ENCODE measurements around the gene MTRF1. TPM values are rescaled to one million over a fixed set of nuclear protein-coding genes. Genes with fewer than 3 reads are reported as not detected.
A peak's percentile ranks its signal among the peaks of the same experiment; 100 is the strongest.

Gene MTRF1
- total RNA-seq, result 10 to 100 TPM in 3 of 4 donors, 1 to 10 TPM in 1; 9.3 to 22.2 (median 12.0) TPM

GRCh38 chr13:41263261-41263971 is at the start of gene MTRF1:
Gene MTRF1 (minus strand): TSS chr13:41263576. CDS start chr13:41260907, 2,669 bp downstream.
- intact Hi-C loops (cut with DNase I), result no loop called here
- H3K9me3 ChIP-seq, result no peaks in the 10 kb centered on the region
- peak in 1 of 2 donors; percentile 28 for TF ChIP-seq POLR2A (IDR thresholded peaks at IDR 0.05)
- no peak for TF ChIP-seq CTCF (IDR thresholded peaks at IDR 0.05)

GRCh38 chr13:41313117-41313516 is 49.7 kb upstream of the MTRF1 start:
- no peak for DNase-seq
- Histone ChIP-seq H3K27me3 (no peaks in the 10 kb centered on the region), H3K9me3 (no peaks in the 10 kb centered on the region), H3K27ac (no peak overlapping the region), H3K4me1 (peaks cover 17 to 27% of the 10 kb centered on the region in 2 donors), H3K4me3 (replicated peaks in 1 of 3) (no peak overlapping the region), H3K36me3 (no peaks in the 10 kb centered on the region)
- intact Hi-C loops (cut with DNase I), result no loop called here
- no peak for TF ChIP-seq CTCF (IDR thresholded peaks at IDR 0.05)
- TF ChIP-seq POLR2A (IDR thresholded peaks at IDR 0.05), result no peak
- 67 to 73% methylated on average over 5 of the region's 5 CpGs for WGBS, 2 donors

More at GRCh38 chr13:41263261-41263971, at the start of gene MTRF1:
- Histone ChIP-seq H3K4me3 (replicated peaks in 1 of 3) (peak within 1 kb of the TSS; percentile 37 to 74 (median 71)), H3K4me1 (peaks cover 3 to 5% of the 10 kb centered on the region in 2 donors), H3K27ac (peak within 1 kb of the TSS; percentile 66 to 72 (median 72)), H3K27me3 (no peaks in the 10 kb centered on the region), H3K36me3 (peaks cover 7 to 8% of the 10 kb centered on the region in 2 donors)
- 0 to 1% methylated on average over 32 of the region's 32 CpGs for WGBS, 2 donors
- peak; percentile 78 to 82 for DNase-seq

- Histone ChIP-seq H3K27ac (peak overlapping the region; percentile 83 to 97 (median 93)), H3K9me3 (no peaks in the 10 kb centered on the region), H3K27me3 (no peaks in the 10 kb centered on the region), H3K36me3 (no peaks in the 10 kb centered on the region), H3K4me1 (peaks cover 17 to 27% of the 10 kb centered on the region in 2 donors), H3K4me3 (replicated peaks in 1 of 3) (peak overlapping the region; percentile 91 to 97 (median 96))
- 0 to 1% methylated on average over 11 of the region's 11 CpGs for WGBS, 2 donors
- intact Hi-C loops (cut with DNase I), result no loop called here
- peak; percentile 57 to 58 for DNase-seq
- TF ChIP-seq POLR2A (IDR thresholded peaks at IDR 0.05) (no peak), CTCF (IDR thresholded peaks at IDR 0.05) (no peak)
Measured at GRCh38 chr13:41312176-41312500, 48.8 kb upstream of the MTRF1 start.

- intact Hi-C loops (cut with DNase I), result no loop called here
- Histone ChIP-seq H3K36me3 (no peaks in the 10 kb centered on the region), H3K9me3 (no peaks in the 10 kb centered on the region), H3K27ac (peak overlapping the region; percentile 83 to 97 (median 93)), H3K4me1 (peaks cover 17 to 27% of the 10 kb centered on the region in 2 donors), H3K27me3 (no peaks in the 10 kb centered on the region), H3K4me3 (replicated peaks in 1 of 3) (peak overlapping the region; percentile 91 to 97 (median 96))
- 0% methylated on average over 26 to 31 of the region's 73 CpGs for WGBS, 2 donors
- peak in 1 of 6 experiments; percentile 0 for TF ChIP-seq CTCF (IDR thresholded peaks at IDR 0.05)
- peak in 1 of 2 donors; percentile 10 for TF ChIP-seq POLR2A (IDR thresholded peaks at IDR 0.05)
- DNase-seq, result peak; percentile 37 to 40
Measured at GRCh38 chr13:41311406-41312175, 48.2 kb upstream of the MTRF1 start.

All from thyroid gland (tissue), 4 donors.